Cardiac muscle cell (in vitro differentiated cells and primary cell): Measurements from ENCODE around the gene MARK1. TPM values are rescaled to one million over a fixed set of nuclear protein-coding genes. Genes with fewer than 3 reads are reported as not detected.
"Not testable (repeated sequence)": the region's sequence is repeated elsewhere in the genome, so short reads cannot be mapped to it uniquely, and the experiment has no call there.

ENCODE experiments used
- DNase-seq, 2 donors: peaks; one replicate each; pipeline versions ENCODE4 v3.0.0 to v3.0.0-alpha.2; 2010 to 2017; ENCODE audit warnings: low read depth in 1 of 2, low spot score in 1 of 2
- H3K27ac ChIP-seq: fragments of 200-600 bp; sonication (generic); 2 replicates; pipeline ENCODE4 v1.5.1; 2016
- H3K27me3 ChIP-seq: fragments of 200-600 bp; sonication (generic); 2 replicates; pipeline ENCODE4 v1.6.0; 2016; ENCODE audit warnings: control low read depth
- H3K36me3 ChIP-seq: fragments of 200-600 bp; sonication (generic); 2 replicates; pipeline ENCODE4 v1.5.1; 2016; ENCODE audit warnings: control low read depth
- H3K4me1 ChIP-seq: fragments of 200-600 bp; sonication (generic); 2 replicates; pipeline ENCODE4 v1.8.1; 2017; ENCODE audit warnings: low read depth, mild to moderate bottlenecking, mixed run types
- H3K4me3 ChIP-seq: fragments of 200-600 bp; sonication (generic); 2 replicates; pipeline ENCODE4 v1.5.1; 2016; ENCODE audit warnings: mild to moderate bottlenecking
- H3K9me3 ChIP-seq: fragments of 200-600 bp; sonication (generic); 2 replicates; pipeline ENCODE4 v1.5.1; 2017; ENCODE audit warnings: low read depth, mild to moderate bottlenecking, control low read depth
- polyA plus RNA-seq: library from polyadenylated mRNA; unstranded; fragments of >200 nt; fragmentation: Nextera tagmentation; extraction: Ambion mirVana; gene quantifications from 2 replicates; pipeline ENCODE4 v1.2.1, GENCODE V29; 2016
- total RNA-seq: library from RNA; depleted of rRNA; stranded (reverse); fragments of >200 nt; gene quantifications from 2 replicates; pipeline ENCODE4 v1.2.3, GENCODE V29; 2016
- TF ChIP-seq, protein P1 (sequence below): IDR thresholded peaks from 2 replicates; pipeline ENCODE4 v1.5.1; 2012; ENCODE audit warnings: low read depth, mild to moderate bottlenecking, low read length

The MARK1 gene
- total and polyA plus RNA-seq, 2 experiments from 2014 or later: 24.6 to 25.2 TPM

DNA sequence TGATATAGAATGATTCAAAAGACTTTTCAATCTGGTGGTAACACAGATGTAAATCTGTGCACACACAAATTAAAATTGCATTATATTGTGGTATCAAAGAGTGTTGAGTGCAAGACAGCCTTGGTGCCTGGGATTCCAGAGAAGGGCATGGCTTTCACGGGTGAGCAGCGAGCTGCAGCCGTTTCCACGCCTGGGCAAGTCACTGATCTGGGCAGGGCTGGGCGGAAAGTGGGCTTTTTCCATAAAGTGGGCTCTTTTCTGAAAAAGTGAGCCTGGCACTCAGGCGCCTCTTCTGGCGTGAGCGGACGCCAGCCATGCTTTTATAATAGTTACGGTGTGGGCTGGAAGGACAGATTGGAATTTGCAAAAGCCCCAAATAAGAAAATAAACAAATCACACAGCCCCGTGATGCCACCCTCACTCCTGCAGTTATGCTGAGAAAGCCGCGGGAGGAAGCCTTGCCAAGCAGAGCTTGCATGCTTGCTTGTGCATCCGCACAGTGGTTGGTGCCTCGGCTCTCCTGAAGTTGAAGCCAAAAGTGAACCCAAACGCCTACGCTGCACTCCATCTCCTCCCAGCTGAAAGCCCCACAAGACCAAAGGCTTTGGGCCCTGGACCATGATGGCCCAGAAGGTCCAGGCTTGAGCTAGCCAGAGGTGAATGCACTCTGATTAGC, 155.1 kb downstream of the MARK1 start:
- Histone ChIP-seq H3K27me3 (no peaks in the 10 kb centered on the region), H3K4me3 (no peak overlapping the region), H3K4me1 (peaks cover 8% of the 10 kb centered on the region), H3K27ac (no peak overlapping the region), H3K36me3 (no peaks in the 10 kb centered on the region), H3K9me3 (no peaks in the 10 kb centered on the region)
- TF ChIP-seq, protein P1, sequence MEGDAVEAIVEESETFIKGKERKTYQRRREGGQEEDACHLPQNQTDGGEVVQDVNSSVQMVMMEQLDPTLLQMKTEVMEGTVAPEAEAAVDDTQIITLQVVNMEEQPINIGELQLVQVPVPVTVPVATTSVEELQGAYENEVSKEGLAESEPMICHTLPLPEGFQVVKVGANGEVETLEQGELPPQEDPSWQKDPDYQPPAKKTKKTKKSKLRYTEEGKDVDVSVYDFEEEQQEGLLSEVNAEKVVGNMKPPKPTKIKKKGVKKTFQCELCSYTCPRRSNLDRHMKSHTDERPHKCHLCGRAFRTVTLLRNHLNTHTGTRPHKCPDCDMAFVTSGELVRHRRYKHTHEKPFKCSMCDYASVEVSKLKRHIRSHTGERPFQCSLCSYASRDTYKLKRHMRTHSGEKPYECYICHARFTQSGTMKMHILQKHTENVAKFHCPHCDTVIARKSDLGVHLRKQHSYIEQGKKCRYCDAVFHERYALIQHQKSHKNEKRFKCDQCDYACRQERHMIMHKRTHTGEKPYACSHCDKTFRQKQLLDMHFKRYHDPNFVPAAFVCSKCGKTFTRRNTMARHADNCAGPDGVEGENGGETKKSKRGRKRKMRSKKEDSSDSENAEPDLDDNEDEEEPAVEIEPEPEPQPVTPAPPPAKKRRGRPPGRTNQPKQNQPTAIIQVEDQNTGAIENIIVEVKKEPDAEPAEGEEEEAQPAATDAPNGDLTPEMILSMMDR: no peak
- no peak for DNase-seq

DNA sequence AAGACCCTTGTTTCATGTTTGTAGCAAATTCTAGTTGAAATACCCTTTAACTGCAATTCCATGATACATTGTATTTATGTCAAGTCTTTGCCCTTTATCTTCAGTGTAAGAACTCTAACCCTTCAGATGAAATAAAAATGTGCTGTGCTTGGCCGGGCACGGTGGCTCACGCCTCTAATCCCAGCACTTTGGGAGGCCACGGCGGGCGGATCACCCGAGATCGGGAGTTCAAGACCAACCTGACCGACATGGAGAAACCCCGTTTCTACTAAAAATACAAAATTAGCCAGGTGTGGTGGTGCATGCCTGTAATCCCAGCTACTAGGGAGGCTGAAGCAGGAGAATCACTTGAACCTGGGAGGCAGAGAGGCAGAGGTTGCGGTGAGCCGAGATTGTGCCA, 155.8 kb downstream of the MARK1 start:
- H3K27ac ChIP-seq: not testable (repeated sequence)

DNA sequence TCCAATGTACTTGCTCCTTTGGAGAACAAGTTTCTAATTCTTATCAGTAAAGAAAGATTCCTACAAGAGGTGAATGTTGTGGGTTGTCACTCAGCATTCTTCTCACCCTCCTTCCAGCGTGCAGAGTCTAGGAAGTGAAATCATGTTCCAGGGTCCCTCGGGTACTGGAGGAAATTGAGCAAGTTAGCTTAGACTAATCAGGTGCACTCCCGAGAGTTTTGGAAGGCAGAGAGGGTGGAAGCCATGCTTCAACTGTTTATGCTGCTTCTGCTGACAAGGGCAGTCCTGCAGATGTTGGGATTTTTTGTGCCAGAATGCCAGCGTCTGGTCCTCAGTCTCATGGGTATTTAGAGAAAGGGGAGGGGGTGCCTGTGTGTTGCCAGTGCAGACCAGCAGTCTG, 157.0 kb downstream of the MARK1 start:
- peak; percentile 38 to 41 for DNase-seq
- TF ChIP-seq, protein P1: no peak

More for the DNA sequence above, 155.8 kb downstream of the MARK1 start:
- not testable (repeated sequence) for H3K27me3 ChIP-seq, H3K9me3 ChIP-seq, H3K4me1 ChIP-seq, DNase-seq, H3K36me3 ChIP-seq, H3K4me3 ChIP-seq

DNA sequence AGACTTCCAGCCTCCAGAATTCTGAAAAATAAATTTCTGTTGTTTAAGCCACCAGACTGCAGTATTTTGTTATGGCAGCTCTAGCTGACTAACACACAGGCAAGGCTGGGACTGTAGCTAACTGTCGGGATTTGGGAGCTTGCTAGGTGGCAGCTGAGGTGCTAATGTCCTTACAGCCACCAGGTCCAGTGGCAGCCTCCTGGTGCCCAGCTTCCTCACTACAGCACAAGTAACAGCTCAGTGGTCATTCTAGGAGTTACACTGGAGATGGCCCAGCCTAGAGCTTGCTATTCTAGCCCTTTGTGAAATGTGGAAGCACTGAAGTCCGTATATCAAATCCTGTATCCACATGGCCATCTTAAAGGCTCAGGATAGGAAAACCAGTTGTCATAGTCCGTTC, 157.9 kb downstream of the MARK1 start:
- peaks cover 18% of the 10 kb centered on the region for H3K27me3 ChIP-seq
- no peaks in the 10 kb centered on the region for H3K36me3 ChIP-seq
- TF ChIP-seq, protein P1: no peak
- no peak for DNase-seq
- no peaks in the 10 kb centered on the region for H3K9me3 ChIP-seq
- no peak overlapping the region for H3K4me3 ChIP-seq
- H3K27ac ChIP-seq: no peak overlapping the region
- peaks cover 8% of the 10 kb centered on the region for H3K4me1 ChIP-seq

More for the DNA sequence above, 157.0 kb downstream of the MARK1 start:
- no peaks in the 10 kb centered on the region for H3K36me3 ChIP-seq
- H3K4me1 ChIP-seq: peaks cover 8% of the 10 kb centered on the region
- H3K4me3 ChIP-seq: no peak overlapping the region
- peaks cover 10% of the 10 kb centered on the region for H3K27me3 ChIP-seq
- H3K9me3 ChIP-seq: no peaks in the 10 kb centered on the region
- no peak overlapping the region for H3K27ac ChIP-seq

DNA sequence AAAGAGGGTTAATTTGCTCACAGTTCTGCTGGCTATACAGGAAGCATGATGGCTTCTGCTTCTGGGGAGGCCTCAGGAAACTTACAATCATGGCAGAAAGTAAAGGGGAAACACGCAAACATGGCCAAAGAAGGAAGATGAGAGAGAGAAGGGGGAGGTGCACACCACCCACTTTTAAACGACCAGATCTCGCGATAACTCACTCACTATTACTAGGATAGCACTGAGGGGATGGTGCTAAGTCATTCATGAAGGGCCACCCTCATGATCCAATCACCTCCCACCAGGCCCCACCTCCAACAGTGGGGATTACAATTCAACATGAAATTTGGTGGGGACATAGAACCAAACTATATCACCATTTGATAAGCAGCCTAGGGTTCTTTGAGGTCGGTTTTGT, 159.9 kb downstream of the MARK1 start:
- TF ChIP-seq, protein P1: no peak
- no peak overlapping the region for H3K27ac ChIP-seq
- H3K4me1 ChIP-seq: peaks cover 8% of the 10 kb centered on the region
- H3K4me3 ChIP-seq: no peak overlapping the region
- H3K36me3 ChIP-seq: no peaks in the 10 kb centered on the region
- DNase-seq: no peak
- H3K27me3 ChIP-seq: peaks cover 37% of the 10 kb centered on the region
- no peaks in the 10 kb centered on the region for H3K9me3 ChIP-seq

DNA sequence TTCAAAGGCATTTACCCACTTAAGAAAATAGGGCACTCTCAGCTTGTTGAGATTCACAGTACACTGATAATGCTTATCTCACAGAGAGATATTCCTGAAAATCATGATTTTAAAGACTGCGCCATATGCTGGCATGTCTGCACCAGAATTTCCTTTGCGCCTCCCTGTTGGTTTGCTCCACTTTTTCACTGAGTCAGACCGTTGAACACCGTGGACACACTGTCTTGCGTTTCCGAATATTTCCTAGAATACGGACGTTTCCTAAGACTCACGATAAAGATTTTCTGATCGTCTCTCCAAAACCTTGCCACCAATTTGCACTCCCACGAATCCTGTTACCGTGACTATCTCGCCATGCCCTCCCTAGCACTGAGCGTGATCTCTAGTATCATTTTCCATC, 161.7 kb downstream of the MARK1 start:
- H3K9me3 ChIP-seq: no peaks in the 10 kb centered on the region
- no peak for DNase-seq
- peaks cover 45% of the 10 kb centered on the region for H3K27me3 ChIP-seq
- peak overlapping the region; percentile 46 for H3K4me3 ChIP-seq
- peaks cover 5% of the 10 kb centered on the region for H3K4me1 ChIP-seq
- TF ChIP-seq, protein P1: no peak
- no peaks in the 10 kb centered on the region for H3K36me3 ChIP-seq
- H3K27ac ChIP-seq: no peak overlapping the region
